GM23338 (cell line): ENCODE data around the gene KCNT1. TPM values are rescaled to one million over a fixed set of nuclear protein-coding genes. Genes with fewer than 3 reads are reported as not detected.

Source experiments
- ATAC-seq: fragments of 200-7000 bp; cut with Tn5 transposase; 3 replicates; pipeline ENCODE4 v1.9.1; 2020
- DNase-seq: peaks from one replicate; pipeline ENCODE4 v3.0.0-alpha.2; 2015; ENCODE audit warnings: low spot score
- H2AFZ ChIP-seq: fragments of 200-600 bp; sonication (generic); 2 replicates; pipeline ENCODE4 v1.8.0; 2016; ENCODE audit warnings: antibody characterized with exemption, mild to moderate bottlenecking, moderate library complexity
- H3F3A ChIP-seq: fragments of 200-600 bp; sonication (generic); replicated peaks from 2 replicates; pipeline ENCODE4 v1.8.0; 2017; ENCODE audit warnings: antibody characterized with exemption, mixed run types, low read depth
- H3K27ac ChIP-seq: fragments of 200-600 bp; sonication (generic); 2 replicates; pipeline ENCODE4 v1.6.1; 2016; ENCODE audit warnings: low read depth
- H3K27me3 ChIP-seq: fragments of 200-600 bp; sonication (generic); 2 replicates; pipeline ENCODE4 v1.8.0; 2016; ENCODE audit warnings: mild to moderate bottlenecking, mixed run types, moderate library complexity; ENCODE audit not compliant: insufficient read depth
- H3K36me3 ChIP-seq: fragments of 200-600 bp; sonication (generic); 2 replicates; pipeline ENCODE4 v1.8.0; 2016; ENCODE audit warnings: mild to moderate bottlenecking; ENCODE audit not compliant: insufficient read depth
- H3K4me1 ChIP-seq: fragments of 200-600 bp; sonication (generic); 2 replicates; pipeline ENCODE4 v1.8.0; 2016; ENCODE audit warnings: mild to moderate bottlenecking, moderate library complexity; ENCODE audit not compliant: insufficient read depth
- H3K4me2 ChIP-seq: fragments of 200-600 bp; sonication (generic); 2 replicates; pipeline ENCODE4 v1.7.1; 2017; ENCODE audit warnings: mixed run types
- H3K4me3 ChIP-seq: fragments of 200-600 bp; sonication (generic); 2 replicates; pipeline ENCODE4 v1.6.1; 2016; ENCODE audit warnings: mixed run types
- H3K79me2 ChIP-seq: fragments of 200-600 bp; sonication (generic); replicated peaks from 2 replicates; pipeline ENCODE4 v1.8.0; 2017; ENCODE audit warnings: mild to moderate bottlenecking; ENCODE audit not compliant: insufficient read depth
- H3K9me2 ChIP-seq: fragments of 200-600 bp; sonication (generic); 2 replicates; pipeline ENCODE4 v1.8.0; 2017; ENCODE audit not compliant: insufficient read depth
- H4K20me1 ChIP-seq: fragments of 200-600 bp; sonication (generic); replicated peaks from 2 replicates; pipeline ENCODE4 v1.8.0; 2017; ENCODE audit warnings: mild to moderate bottlenecking; ENCODE audit not compliant: insufficient read depth
- H3K27ac Mint-ChIP-seq: 2 replicates; pipeline ENCODE4 v1.8.0; 2020; ENCODE audit warnings: inconsistent platforms, mild to moderate bottlenecking, moderate library complexity, mixed read lengths
- H3K27me3 Mint-ChIP-seq: 3 replicates; pipeline ENCODE4 v1.8.0; 2022; ENCODE audit warnings: low read depth, mild to moderate bottlenecking, moderate library complexity, mixed read lengths, inconsistent platforms; ENCODE audit not compliant: insufficient read depth, poor library complexity
- H3K36me3 Mint-ChIP-seq: 3 replicates; pipeline ENCODE4 v1.8.0; 2021; ENCODE audit warnings: low read depth, mild to moderate bottlenecking, inconsistent platforms, moderate library complexity, mixed read lengths
- H3K4me1 Mint-ChIP-seq: 3 replicates; pipeline ENCODE4 v1.8.0; 2020; ENCODE audit warnings: mild to moderate bottlenecking, inconsistent platforms, mixed read lengths
- H3K4me3 Mint-ChIP-seq: 3 replicates; pipeline ENCODE4 v1.8.0; 2021; ENCODE audit warnings: moderate library complexity, mild to moderate bottlenecking, inconsistent platforms, mixed read lengths
- H3K9me3 Mint-ChIP-seq: 3 replicates; pipeline ENCODE4 v1.8.0; 2020; ENCODE audit warnings: moderate library complexity, mild to moderate bottlenecking, inconsistent platforms, mixed read lengths
- CREB1 ChIP-seq: fragments of 250-450 bp; sonication (Bioruptor Pico); IDR thresholded peaks from 2 replicates; pipeline ENCODE4 v1.5.0; 2020; ENCODE audit warnings: low read depth, mild to moderate bottlenecking, moderate library complexity
- CTCF ChIP-seq, 2 experiments: fragments of 200-600 bp in 1 of 2; sonication (generic) in 1 of 2; conservative IDR thresholded peaks; 2 replicates each; pipeline versions ENCODE4 v1.5.1 to v1.6.1; 2016 to 2017; ENCODE audit warnings: antibody characterized with exemption in 2 of 2, low read depth in 2 of 2, mild to moderate bottlenecking in 2 of 2, moderate library complexity in 1 of 2
- EZH2 ChIP-seq: fragments of 200-600 bp; sonication (generic); IDR thresholded peaks from one replicate; pipeline ENCODE4 v1.8.0; 2017; ENCODE audit warnings: antibody characterized with exemption, mild to moderate bottlenecking, low read depth; ENCODE audit not compliant: unreplicated experiment
- EZH2phosphoT487 ChIP-seq: fragments of 200-600 bp; sonication (generic); IDR thresholded peaks from one replicate; pipeline ENCODE4 v1.8.1; 2018; ENCODE audit warnings: antibody characterized with exemption; ENCODE audit not compliant: unreplicated experiment
- JUNB ChIP-seq: IDR thresholded peaks from one replicate; pipeline ENCODE4 v1.6.1; 2016; ENCODE audit warnings: antibody characterized with exemption; ENCODE audit not compliant: unreplicated experiment
- STAT1 ChIP-seq: IDR thresholded peaks from one replicate; pipeline ENCODE4 v1.6.1; 2016; ENCODE audit warnings: antibody characterized with exemption; ENCODE audit not compliant: unreplicated experiment
- ZNF114 ChIP-seq: fragments of 250-450 bp; sonication (Bioruptor Pico); IDR thresholded peaks from 2 replicates; pipeline ENCODE4 v1.5.0; 2020; ENCODE audit warnings: mild to moderate bottlenecking, moderate library complexity
- ZNF331 ChIP-seq: fragments of 250-450 bp; sonication (Bioruptor Pico); IDR thresholded peaks from 2 replicates; pipeline ENCODE4 v1.5.0; 2020; ENCODE audit warnings: low read depth, mild to moderate bottlenecking, moderate library complexity
- polyA plus RNA-seq: library from polyadenylated mRNA; unstranded; fragments of >200 nt; fragmentation: Nextera tagmentation; extraction: Ambion mirVana; gene quantifications from 2 replicates; pipeline ENCODE4 v1.2.1, GENCODE V29; 2016
- total RNA-seq: library from RNA; depleted of rRNA; stranded (reverse); fragments of >200 nt; shearing (Covaris generic); gene quantifications from 2 replicates; pipeline ENCODE4 v1.2.3, GENCODE V29; 2014
- TF ChIP-seq, protein P1 (sequence below): IDR thresholded peaks from 2 replicates; pipeline ENCODE4 v1.6.1; 2016; ENCODE audit warnings: antibody characterized with exemption
- TF ChIP-seq, protein P2 (sequence below): IDR thresholded peaks from one replicate; pipeline ENCODE4 v1.6.1; 2018; ENCODE audit warnings: antibody characterized with exemption; ENCODE audit not compliant: unreplicated experiment

Gene KCNT1
- total and polyA plus RNA-seq, 2 experiments from 2014 or later: 0.05 to 0.28 TPM

DNA sequence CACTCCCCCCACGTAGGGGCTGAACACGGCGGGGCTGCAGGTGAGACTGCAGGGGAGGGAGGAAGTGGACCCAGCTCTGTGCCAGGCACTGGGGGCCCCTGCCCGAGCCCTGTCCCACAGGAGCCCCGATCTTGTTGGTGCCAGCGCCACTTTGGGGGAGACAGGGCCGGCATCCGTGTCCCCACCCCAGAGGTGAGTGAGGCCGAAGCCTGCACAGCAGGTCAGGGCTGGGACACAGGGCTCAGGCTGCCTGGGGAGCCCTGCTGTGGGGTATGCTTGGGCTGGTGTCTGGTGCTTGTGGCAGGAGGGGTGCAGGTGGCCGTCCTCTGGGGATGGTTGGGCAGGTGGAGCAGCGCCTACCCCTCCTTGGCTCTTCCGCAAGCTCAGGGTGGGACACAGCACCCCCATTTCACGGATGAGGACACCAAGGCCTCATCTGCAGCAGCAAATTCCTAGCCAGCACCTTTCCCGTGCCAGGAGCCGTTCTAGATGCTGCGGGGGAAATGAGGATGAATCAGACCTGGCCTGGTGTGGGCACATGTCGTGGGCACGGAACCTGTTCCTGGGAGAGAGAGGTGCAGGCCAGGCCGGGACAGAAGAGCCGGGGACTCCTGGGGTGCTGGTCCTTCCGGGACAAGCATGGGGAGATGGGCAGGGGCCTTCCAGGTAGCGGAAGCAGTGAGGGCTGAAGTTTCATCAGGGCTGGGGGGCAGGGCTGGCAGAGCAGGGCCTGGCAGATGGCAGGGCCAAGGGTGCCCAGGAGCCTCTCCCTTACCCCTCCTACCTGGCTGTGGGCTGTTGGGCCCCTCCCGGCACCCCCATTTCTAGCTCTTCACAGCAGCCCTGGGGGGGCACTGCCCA lies 35.2 kb downstream of the KCNT1 start:
- no peaks in the 10 kb centered on the region for H3K79me2 ChIP-seq
- H3K4me1 ChIP-seq: no peaks in the 10 kb centered on the region
- H3K4me3 ChIP-seq: no peak overlapping the region
- H3K27ac Mint-ChIP-seq: no peak overlapping the region
- H3K4me3 Mint-ChIP-seq: peak overlapping the region; percentile 32; the same call in 2 of the 3 replicates
- peaks cover 4% of the 10 kb centered on the region for H3K27me3 Mint-ChIP-seq
- H3K4me1 Mint-ChIP-seq: peaks cover 6% of the 10 kb centered on the region
- no peaks in the 10 kb centered on the region for H3K9me2 ChIP-seq
- H3K27me3 ChIP-seq: no peaks in the 10 kb centered on the region; the same call in 1 of the 2 replicates
- TF ChIP-seq ZNF114 (CRISPR knock-in tag) (no peak), STAT1 (no peak)
- H3F3A ChIP-seq: no peaks in the 10 kb centered on the region
- no peaks in the 10 kb centered on the region for H3K36me3 ChIP-seq
- no peak for ATAC-seq
- no peak overlapping the region for H2AFZ ChIP-seq
- peak overlapping the region; percentile 62; the same call in 1 of the 2 replicates for H3K4me2 ChIP-seq
- peaks cover 5% of the 10 kb centered on the region; the same call in 1 of the 3 replicates for H3K36me3 Mint-ChIP-seq
- H3K9me3 Mint-ChIP-seq: peaks cover 6% of the 10 kb centered on the region; the same call in 2 of the 3 replicates
- H3K27ac ChIP-seq: no peak overlapping the region
- no peaks in the 10 kb centered on the region for H4K20me1 ChIP-seq
- DNase-seq: no peak

GRCh38 chr9:135737840-135738521 lies 36.0 kb downstream of the KCNT1 start:
- no peak overlapping the region for H3K27ac ChIP-seq
- Mint-ChIP-seq H3K27me3 (peaks cover 4% of the 10 kb centered on the region), H3K9me3 (no peaks in the 10 kb centered on the region), H3K4me3 (no peak overlapping the region), H3K27ac (no peak overlapping the region), H3K4me1 (peaks cover 6% of the 10 kb centered on the region), H3K36me3 (no peaks in the 10 kb centered on the region)
- DNase-seq: no peak
- H3F3A ChIP-seq: no peaks in the 10 kb centered on the region
- H3K4me2 ChIP-seq: no peak overlapping the region
- no peak overlapping the region for H2AFZ ChIP-seq
- no peaks in the 10 kb centered on the region for H3K4me1 ChIP-seq
- no peaks in the 10 kb centered on the region; the same call in 1 of the 2 replicates for H3K27me3 ChIP-seq
- H4K20me1 ChIP-seq: no peaks in the 10 kb centered on the region
- no peak overlapping the region for H3K4me3 ChIP-seq
- H3K79me2 ChIP-seq: no peaks in the 10 kb centered on the region
- no peaks in the 10 kb centered on the region for H3K36me3 ChIP-seq
- no peak; the same call in 2 of the 3 replicates for ATAC-seq
- H3K9me2 ChIP-seq: no peaks in the 10 kb centered on the region
- TF ChIP-seq, protein P1, sequence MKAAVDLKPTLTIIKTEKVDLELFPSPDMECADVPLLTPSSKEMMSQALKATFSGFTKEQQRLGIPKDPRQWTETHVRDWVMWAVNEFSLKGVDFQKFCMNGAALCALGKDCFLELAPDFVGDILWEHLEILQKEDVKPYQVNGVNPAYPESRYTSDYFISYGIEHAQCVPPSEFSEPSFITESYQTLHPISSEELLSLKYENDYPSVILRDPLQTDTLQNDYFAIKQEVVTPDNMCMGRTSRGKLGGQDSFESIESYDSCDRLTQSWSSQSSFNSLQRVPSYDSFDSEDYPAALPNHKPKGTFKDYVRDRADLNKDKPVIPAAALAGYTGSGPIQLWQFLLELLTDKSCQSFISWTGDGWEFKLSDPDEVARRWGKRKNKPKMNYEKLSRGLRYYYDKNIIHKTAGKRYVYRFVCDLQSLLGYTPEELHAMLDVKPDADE: no peak
- TF ChIP-seq CTCF (conservative IDR thresholded peaks at IDR 0.05; ENCODE audit: low read depth in 2 of 2): no peak
- no peak for TF ChIP-seq CREB1 (CRISPR knock-in tag)
- no peak for TF ChIP-seq STAT1
- TF ChIP-seq JUNB: no peak
- no peak for TF ChIP-seq ZNF114 (CRISPR knock-in tag)
- TF ChIP-seq EZH2phosphoT487: no peak
- no peak for TF ChIP-seq ZNF331 (CRISPR knock-in tag)
- TF ChIP-seq, protein P2, sequence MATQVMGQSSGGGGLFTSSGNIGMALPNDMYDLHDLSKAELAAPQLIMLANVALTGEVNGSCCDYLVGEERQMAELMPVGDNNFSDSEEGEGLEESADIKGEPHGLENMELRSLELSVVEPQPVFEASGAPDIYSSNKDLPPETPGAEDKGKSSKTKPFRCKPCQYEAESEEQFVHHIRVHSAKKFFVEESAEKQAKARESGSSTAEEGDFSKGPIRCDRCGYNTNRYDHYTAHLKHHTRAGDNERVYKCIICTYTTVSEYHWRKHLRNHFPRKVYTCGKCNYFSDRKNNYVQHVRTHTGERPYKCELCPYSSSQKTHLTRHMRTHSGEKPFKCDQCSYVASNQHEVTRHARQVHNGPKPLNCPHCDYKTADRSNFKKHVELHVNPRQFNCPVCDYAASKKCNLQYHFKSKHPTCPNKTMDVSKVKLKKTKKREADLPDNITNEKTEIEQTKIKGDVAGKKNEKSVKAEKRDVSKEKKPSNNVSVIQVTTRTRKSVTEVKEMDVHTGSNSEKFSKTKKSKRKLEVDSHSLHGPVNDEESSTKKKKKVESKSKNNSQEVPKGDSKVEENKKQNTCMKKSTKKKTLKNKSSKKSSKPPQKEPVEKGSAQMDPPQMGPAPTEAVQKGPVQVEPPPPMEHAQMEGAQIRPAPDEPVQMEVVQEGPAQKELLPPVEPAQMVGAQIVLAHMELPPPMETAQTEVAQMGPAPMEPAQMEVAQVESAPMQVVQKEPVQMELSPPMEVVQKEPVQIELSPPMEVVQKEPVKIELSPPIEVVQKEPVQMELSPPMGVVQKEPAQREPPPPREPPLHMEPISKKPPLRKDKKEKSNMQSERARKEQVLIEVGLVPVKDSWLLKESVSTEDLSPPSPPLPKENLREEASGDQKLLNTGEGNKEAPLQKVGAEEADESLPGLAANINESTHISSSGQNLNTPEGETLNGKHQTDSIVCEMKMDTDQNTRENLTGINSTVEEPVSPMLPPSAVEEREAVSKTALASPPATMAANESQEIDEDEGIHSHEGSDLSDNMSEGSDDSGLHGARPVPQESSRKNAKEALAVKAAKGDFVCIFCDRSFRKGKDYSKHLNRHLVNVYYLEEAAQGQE: no peak
- no peak for TF ChIP-seq EZH2
